H1 (cell line): Measurements from ENCODE around the gene LRP5. TPM values are rescaled to one million over a fixed set of nuclear protein-coding genes. Genes with fewer than 3 reads are reported as not detected.

Experiments used
- CTCF ChIA-PET: fragments of 300-600 bp; sonication (Branson Sonifier 250); formaldehyde crosslinking; loops from one replicate; lab custom pipeline; 2021; ENCODE audit not compliant: partially characterized antibody; lab: Charles Lee
- POLR2A ChIA-PET: fragments of 300-600 bp; sonication (Branson Sonifier 250); formaldehyde crosslinking; loops from one replicate; lab custom pipeline; 2021; ENCODE audit warnings: inconsistent platforms; ENCODE audit not compliant: partially characterized antibody; lab: Charles Lee
- DNase-seq, 2 experiments: peaks; one replicate each; pipeline versions ENCODE4 v3.0.0 to v3.0.0-alpha.2; 2010 to 2022; ENCODE audit warnings: low spot score in 2 of 2, low read depth in 1 of 2, mixed read lengths in 1 of 2
- FAIRE-seq: peaks from 2 replicates; lab custom pipeline; 2011; peaks lifted over from hg19 to GRCh38; lab: Jason Lieb, UNC
- H2AFZ ChIP-seq: 2 replicates; pipeline ENCODE4 v1.8.1; 2012; ENCODE audit warnings: low read length, inconsistent platforms
- H2AK5ac ChIP-seq: 2 replicates; pipeline ENCODE4 v1.6.1; 2013; ENCODE audit warnings: low read depth, low read length
- H2BK120ac ChIP-seq: replicated peaks from 2 replicates; pipeline ENCODE3; 2013; ENCODE audit warnings: low read depth, low read length, inconsistent platforms
- H2BK12ac ChIP-seq: 2 replicates; pipeline ENCODE4 v1.6.1; 2013; ENCODE audit warnings: low read depth, low read length
- H2BK15ac ChIP-seq: 2 replicates; pipeline ENCODE4 v1.6.1; 2013; ENCODE audit warnings: low read length
- H2BK20ac ChIP-seq: 2 replicates; pipeline ENCODE4 v1.6.1; 2013; ENCODE audit warnings: low read length
- H2BK5ac ChIP-seq: 2 replicates; pipeline ENCODE4 v1.6.1; 2013; ENCODE audit warnings: low read depth, low read length
- H3K14ac ChIP-seq: 2 replicates; pipeline ENCODE4 v1.6.1; 2013; ENCODE audit warnings: inconsistent platforms; ENCODE audit not compliant: insufficient read length
- H3K18ac ChIP-seq: 2 replicates; pipeline ENCODE4 v1.6.1; 2013; ENCODE audit warnings: low read length; ENCODE audit errors: extremely low read depth
- H3K23ac ChIP-seq: 2 replicates; pipeline ENCODE4 v1.6.1; 2013; ENCODE audit warnings: inconsistent platforms; ENCODE audit not compliant: insufficient read length
- H3K23me2 ChIP-seq: 2 replicates; pipeline ENCODE4 v1.6.1; 2013; ENCODE audit warnings: low read depth, low read length
- H3K27ac ChIP-seq: 2 replicates; pipeline ENCODE4 v1.6.1; 2011; ENCODE audit warnings: low read depth, low read length, inconsistent platforms
- H3K27me3 ChIP-seq, 4 experiments: replicated peaks in 1 of 4; 1 replicate in 1 of 4; 2 replicates in 3 of 4; pipeline versions ENCODE4 v1.6.1 to v1.8.1; 2011 to 2013; ENCODE audit warnings: low read length in 3 of 4, mild to moderate bottlenecking in 3 of 4, inconsistent platforms in 2 of 4, mixed read lengths in 2 of 4, moderate library complexity in 1 of 4; ENCODE audit not compliant: control insufficient read depth in 3 of 4, insufficient read depth in 3 of 4; ENCODE audit errors: extremely low read depth in 1 of 4
- H3K36me3 ChIP-seq, 4 experiments: 2 replicates each; pipeline versions ENCODE4 v1.6.1 to v1.8.1; 2011 to 2013; ENCODE audit warnings: mild to moderate bottlenecking in 4 of 4, low read length in 3 of 4, moderate library complexity in 2 of 4, control low read depth in 1 of 4, inconsistent platforms in 1 of 4; ENCODE audit not compliant: insufficient read depth in 4 of 4, control insufficient read depth in 2 of 4
- H3K4ac ChIP-seq: replicated peaks from 2 replicates; pipeline ENCODE3; 2013; ENCODE audit warnings: low read length, low read depth, mixed read lengths, inconsistent platforms; ENCODE audit not compliant: insufficient read length
- H3K4me1 ChIP-seq, 4 experiments: replicated peaks in 1 of 4; 1 replicate in 1 of 4; 2 replicates in 3 of 4; pipeline versions ENCODE4 v1.6.1 to v1.8.1; 2011 to 2013; ENCODE audit warnings: low read length in 3 of 4, inconsistent platforms in 2 of 4, mixed read lengths in 1 of 4; ENCODE audit not compliant: insufficient read depth in 4 of 4, control insufficient read depth in 3 of 4
- H3K4me2 ChIP-seq, 2 experiments: 2 replicates each; pipeline versions ENCODE4 v1.6.1 to v1.8.1; 2011 to 2013; ENCODE audit warnings: low read depth in 2 of 2, low read length in 2 of 2, control low read depth in 1 of 2, inconsistent platforms in 1 of 2, mild to moderate bottlenecking in 1 of 2; ENCODE audit not compliant: insufficient read depth in 1 of 2
- H3K4me3 ChIP-seq, 4 experiments: fragments of 200-600, 300-600 bp in 1 of 4; sonication (generic), shearing (Covaris generic), sonication (Bioruptor Twin) in 1 of 4; 2 replicates each; pipeline versions ENCODE4 v1.5.1 to v1.8.1; 2011 to 2016; ENCODE audit warnings: low read length in 4 of 4, low read depth in 3 of 4, control low read depth in 2 of 4, inconsistent platforms in 2 of 4, mild to moderate bottlenecking in 2 of 4, mixed read lengths in 1 of 4, moderate library complexity in 1 of 4; ENCODE audit not compliant: insufficient read depth in 2 of 4; ENCODE audit errors: extremely low read depth in 1 of 4
- H3K56ac ChIP-seq: replicated peaks from 2 replicates; pipeline ENCODE3; 2013; ENCODE audit warnings: low read depth, mild to moderate bottlenecking, mixed read lengths, low read length, inconsistent platforms; ENCODE audit not compliant: insufficient read length
- H3K79me1 ChIP-seq: 2 replicates; pipeline ENCODE4 v1.6.1; 2013; ENCODE audit warnings: low read depth, low read length, control low read depth
- H3K79me2 ChIP-seq, 2 experiments: 2 replicates each; pipeline versions ENCODE4 v1.6.1 to v1.8.1; 2012 to 2013; ENCODE audit warnings: low read length in 2 of 2, mild to moderate bottlenecking in 2 of 2, inconsistent platforms in 1 of 2; ENCODE audit not compliant: insufficient read depth in 2 of 2, control insufficient read depth in 1 of 2
- H3K9ac ChIP-seq, 4 experiments: replicated peaks in 1 of 4; 1 replicate in 1 of 4; 2 replicates in 3 of 4; pipeline versions ENCODE4 v1.6.1 to v1.8.1; 2011 to 2013; ENCODE audit warnings: low read depth in 3 of 4, low read length in 3 of 4, control low read depth in 2 of 4, mild to moderate bottlenecking in 2 of 4, moderate library complexity in 2 of 4, inconsistent platforms in 1 of 4; ENCODE audit errors: extremely low read depth in 1 of 4
- H3K9me3 ChIP-seq, 2 experiments: 2 replicates each; pipeline versions ENCODE4 v1.6.1 to v1.8.1; 2012 to 2013; ENCODE audit warnings: mild to moderate bottlenecking in 2 of 2, moderate library complexity in 2 of 2, control low read depth in 1 of 2, inconsistent platforms in 1 of 2, low read depth in 1 of 2, low read length in 1 of 2, mixed read lengths in 1 of 2; ENCODE audit not compliant: insufficient read depth in 2 of 2
- H4K20me1 ChIP-seq, 2 experiments: replicated peaks in 1 of 2; 2 replicates each; pipeline versions ENCODE3 to v1.8.1; 2011 to 2013; ENCODE audit warnings: inconsistent platforms in 2 of 2, low read length in 2 of 2, mild to moderate bottlenecking in 1 of 2; ENCODE audit not compliant: insufficient read depth in 2 of 2, control insufficient read depth in 1 of 2
- H4K5ac ChIP-seq: 2 replicates; pipeline ENCODE4 v1.6.1; 2013; ENCODE audit warnings: low read length, low read depth, mixed read lengths, inconsistent platforms; ENCODE audit not compliant: insufficient read length
- H4K8ac ChIP-seq: 2 replicates; pipeline ENCODE4 v1.8.0; 2013; ENCODE audit warnings: mild to moderate bottlenecking, moderate library complexity, low read length, inconsistent platforms; ENCODE audit not compliant: insufficient read depth; ENCODE audit errors: extremely low read depth
- H4K91ac ChIP-seq: replicated peaks from 2 replicates; pipeline ENCODE3; 2013; ENCODE audit warnings: low read length, mixed read lengths, inconsistent platforms; ENCODE audit not compliant: insufficient read length
- EGR1 ChIP-seq: IDR thresholded peaks from 2 replicates; pipeline ENCODE4 v1.6.1; 2011; ENCODE audit warnings: low read depth, low read length, borderline replicate concordance
- NANOG ChIP-seq: IDR thresholded peaks from 2 replicates; pipeline ENCODE4 v1.6.1; 2011; ENCODE audit warnings: low read length, low read depth, mild to moderate bottlenecking, inconsistent platforms; ENCODE audit not compliant: insufficient read depth, poor library complexity, severe bottlenecking
- NRF1 ChIP-seq: IDR thresholded peaks from 2 replicates; pipeline ENCODE4 v1.6.1; 2011; ENCODE audit warnings: mild to moderate bottlenecking, low read depth, low read length, improper control_type of control experiment
- SP1 ChIP-seq: IDR thresholded peaks from 2 replicates; pipeline ENCODE4 v1.6.1; 2011; ENCODE audit warnings: low read depth, low read length
- WGBS, 2 experiments: shearing (Covaris generic) in 1 of 2; methylation state at CpG; one replicate each; pipeline versions ENCODE4 v1.1.6 to v1.1.7; 2013 to 2015; ENCODE audit warnings: low lambda C conversion rate in 2 of 2, mixed read lengths in 2 of 2, inconsistent platforms in 1 of 2, low coverage in 1 of 2, missing lambda C conversion rate in 1 of 2; ENCODE audit not compliant: insufficient replicate concordance in 2 of 2, insufficient coverage in 1 of 2, insufficient read length in 1 of 2; ENCODE audit errors: extremely low coverage in 1 of 2, missing lambda C conversion rate in 1 of 2; 5-methylcytosine and 5-hydroxymethylcytosine counted together
- polyA plus RNA-seq, 7 experiments: library from polyadenylated mRNA; depleted of rRNA in 3 of 7; stranded (reverse) in 5 of 7; unstranded in 2 of 7; fragments of >200 nt in 5 of 7; fragments of 200-250 nt in 2 of 7; gene quantifications; 1 replicate in 5 of 7; 2 replicates in 1 of 7; 4 replicates in 1 of 7; pipeline versions ENCODE4 v1.2.1 to v1.2.3, GENCODE V29; 2011 to 2013; ENCODE audit warnings: missing spikeins in 2 of 7, mixed read lengths in 2 of 7
- total RNA-seq: library from RNA; stranded (reverse); fragmentation: NEBNext Ultra II Directional; extraction: Animal tissue kit (Norgen Biotek cat#: 25700); gene quantifications from 2 replicates; pipeline ENCODE4 v1.2.1, GENCODE V29; 2021

The LRP5 gene
- total and polyA plus RNA-seq, 2 of the 8 experiments (the other 6 are each of a cell fraction or from before 2014, with no cell fraction given) = 19.0 to 38.9 TPM

DNA sequence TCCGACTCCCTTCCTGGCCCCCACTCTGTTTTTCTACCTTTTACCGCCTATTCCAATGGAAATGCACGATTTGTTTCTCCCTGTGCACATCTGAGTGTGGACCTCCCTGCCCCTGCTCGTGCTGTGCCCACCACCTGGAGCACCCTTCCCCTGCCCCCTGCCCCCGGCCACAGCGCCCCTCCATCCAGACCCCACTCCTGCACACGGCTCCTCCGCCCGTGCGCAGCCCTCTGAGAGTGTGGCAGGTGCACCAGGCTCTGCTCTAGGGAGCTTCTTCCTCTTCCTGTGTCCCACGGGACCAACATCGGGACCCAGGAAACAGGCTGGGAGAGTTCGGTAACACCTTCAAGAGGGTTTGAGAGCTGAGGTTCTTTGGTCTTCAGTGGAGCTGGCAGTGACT, 62.9 kb downstream of the LRP5 start:
- H3K4me2 ChIP-seq = no peak overlapping the region
- H3K4me3 ChIP-seq = no peak overlapping the region
- H3K4me1 ChIP-seq = no peaks in the 10 kb centered on the region
- H2BK5ac ChIP-seq = no peak overlapping the region
- POLR2A ChIA-PET = no interaction called here
- H3K56ac ChIP-seq = no peak overlapping the region
- no peak for DNase-seq
- no peaks in the 10 kb centered on the region; a peak in 1 of 4 replicates for H3K9me3 ChIP-seq
- no peak overlapping the region for H3K9ac ChIP-seq
- no peak overlapping the region for H4K8ac ChIP-seq
- H2BK120ac ChIP-seq = no peak overlapping the region
- no peak overlapping the region for H2AK5ac ChIP-seq
- no peak overlapping the region for H3K27ac ChIP-seq
- no peak overlapping the region for H2BK12ac ChIP-seq
- WGBS, 2 experiments = 93% methylated on average over 13 of the region's 13 CpGs; no CpG with 5 or more reads in 1 of the 2 experiments
- TF ChIP-seq EGR1 (no peak), NANOG (no peak), NRF1 (no peak), SP1 (no peak)
- TF ChIP-seq, all 59 proteins: peak for 0
- FAIRE-seq = no peak
- H3K36me3 ChIP-seq = 0 out of 8 replicates have a peak, but pooled peaks cover 0 to 4% (median 0%) of the 10 kb centered on the region in 4 experiments
- H3K79me1 ChIP-seq = no peaks in the 10 kb centered on the region; the same call in 1 of the 2 replicates
- no peak overlapping the region for H3K14ac ChIP-seq
- no peaks in the 10 kb centered on the region for H3K79me2 ChIP-seq
- CTCF ChIA-PET = interaction anchor here (1.0 to 3.4 kb wide), 7 partner anchors 8 to 316 kb away, joined by 3 to 19 read pairs (median 3); no protein-coding TSS in a partner anchor
- H2BK20ac ChIP-seq = no peak overlapping the region
- H3K23ac ChIP-seq = no peak overlapping the region
- peaks cover 0 to 1% of the 10 kb centered on the region in 2 experiments for H4K20me1 ChIP-seq
- no peak overlapping the region for H4K91ac ChIP-seq
- no peak overlapping the region for H2BK15ac ChIP-seq
- no peak overlapping the region for H3K18ac ChIP-seq
- H3K27me3 ChIP-seq = no peaks in the 10 kb centered on the region
- no peaks in the 10 kb centered on the region for H3K23me2 ChIP-seq
- H3K4ac ChIP-seq = no peak overlapping the region
- no peak overlapping the region for H4K5ac ChIP-seq
- no peak overlapping the region for H2AFZ ChIP-seq
